ENCODE data around the gene ARMC7.

- TF ChIP-seq CTCF (IDR thresholded peaks at IDR 0.05) = no peak
- no peak for TF ChIP-seq POLR2A (IDR thresholded peaks at IDR 0.05)
- TF ChIP-seq EP300 (IDR thresholded peaks at IDR 0.05) = no peak
- no peak for TF ChIP-seq POLR2AphosphoS5 (IDR thresholded peaks at IDR 0.05)
Measured at GRCh38 chr17:75152523-75152921, 42.8 kb downstream of the ARMC7 start.
